Esophagus squamous epithelium (tissue), 4 donors: ENCODE results near the gene TMEM176A.

Experiments used
- CTCF ChIP-seq, 6 experiments: fragments of 450-650 bp in 4 of 6; fragments of 200-600 bp in 2 of 6; sonication (generic) in 2 of 6; IDR thresholded peaks; one replicate each; pipeline ENCODE4 v1.5.1; 2016 to 2019; ENCODE audit warnings: antibody characterized with exemption in 6 of 6, mild to moderate bottlenecking in 4 of 6, moderate library complexity in 4 of 6
- POLR2A ChIP-seq, 4 donors: fragments of 450-650 bp; IDR thresholded peaks; one replicate each; pipeline ENCODE4 v1.6.1; 2017; ENCODE audit warnings: antibody characterized with exemption in 4 of 4, mild to moderate bottlenecking in 4 of 4, moderate library complexity in 3 of 4

DNA sequence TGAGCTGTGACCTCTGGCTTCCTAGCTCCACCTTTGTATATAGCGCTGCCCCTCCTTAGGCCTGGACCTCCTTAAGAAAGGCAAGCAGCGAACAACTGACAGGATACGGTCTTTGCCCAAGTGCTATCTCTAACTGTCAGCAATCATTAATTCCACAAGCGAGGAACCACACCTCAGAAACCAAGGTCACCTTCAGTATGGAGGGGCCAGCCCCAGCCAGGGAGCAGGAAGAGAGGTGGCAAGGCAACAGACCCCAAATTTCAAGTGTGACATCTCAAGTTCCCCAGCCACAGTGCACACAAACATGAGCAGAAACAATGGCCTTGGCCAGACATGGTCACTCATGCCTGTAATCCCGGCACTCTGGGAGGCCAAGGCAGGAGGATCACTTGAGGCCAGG, 47.0 kb downstream of the TMEM176A start:
- TF ChIP-seq CTCF (IDR thresholded peaks at IDR 0.05) (no peak), POLR2A (IDR thresholded peaks at IDR 0.05) (no peak)
